ENCODE results near the gene NUDT5. TPM values are rescaled to one million over a fixed set of nuclear protein-coding genes. Genes with fewer than 3 reads are reported as not detected.

Gene NUDT5
- total RNA-seq, 1 experiment from 2014 or later: 117 TPM

GRCh38 chr10:12180221-12180974, 15.3 kb downstream of the NUDT5 start:
- Histone ChIP-seq H3K79me2 (ENCODE audit: insufficient read depth, low read length) (no peaks in the 10 kb centered on the region), H2AK5ac (ENCODE audit: insufficient read length, low read length) (no peak overlapping the region), H3T11ph (ENCODE audit: low read length) (no peak overlapping the region), H4K8ac (replicated peaks; ENCODE audit: insufficient read length, low read depth, low read length) (no peak overlapping the region), H3K56ac (ENCODE audit: insufficient read length, low read depth, low read length) (no peak overlapping the region), H3K23me2 (ENCODE audit: insufficient read length, low read depth, low read length, poor library complexity, severe bottlenecking) (no peaks in the 10 kb centered on the region), H3K4ac (ENCODE audit: low read depth, low read length) (no peak overlapping the region), H3K18ac (ENCODE audit: insufficient read length, low read depth, low read length) (no peak overlapping the region), H3K14ac (ENCODE audit: insufficient read depth, low read length) (no peak overlapping the region), H2BK15ac (ENCODE audit: low read depth, low read length) (no peak overlapping the region), H3K27ac (ENCODE audit: insufficient read length, low read depth, low read length) (peak overlapping the region; percentile 14), H3K27me3 (ENCODE audit: insufficient read depth, low read length) (no peaks in the 10 kb centered on the region), H3K4me1 (ENCODE audit: insufficient read depth, low read length) (peaks cover 9% of the 10 kb centered on the region; the same call in 1 of the 2 replicates), H4K5ac (ENCODE audit: insufficient read length, low read depth, low read length) (no peak overlapping the region), H2BK20ac (ENCODE audit: low read depth, low read length, poor library complexity, severe bottlenecking) (no peak overlapping the region), H2AFZ (ENCODE audit: low read length) (no peak overlapping the region), H4K91ac (ENCODE audit: insufficient read length, low read depth, low read length) (no peak overlapping the region), H3K79me1 (ENCODE audit: insufficient read depth, low read depth, low read length, poor library complexity, severe bottlenecking) (no peaks in the 10 kb centered on the region), H4K20me1 (ENCODE audit: control insufficient read depth, insufficient read depth, insufficient read length) (no peaks in the 10 kb centered on the region), H2BK5ac (ENCODE audit: insufficient read length, low read length) (no peak overlapping the region), H3K9me3 (ENCODE audit: control insufficient read depth, low read depth, low read length) (no peaks in the 10 kb centered on the region), H2BK120ac (ENCODE audit: low read depth, low read length, poor library complexity, severe bottlenecking) (no peak overlapping the region), H3K23ac (ENCODE audit: insufficient read length, low read depth, low read length) (no peak overlapping the region), H2BK12ac (ENCODE audit: insufficient read length, low read depth, low read length) (no peak overlapping the region), H3K9ac (ENCODE audit: extremely low read depth, insufficient read length, low read length) (no peak overlapping the region), H3K4me2 (ENCODE audit: insufficient read depth, insufficient read length, low read length) (no peak overlapping the region)
- Mint-ChIP-seq H3K27ac (peak overlapping the region; percentile 28 to 95 (median 57); a peak in 6 of 7 replicates), H3K9me3 (no peaks in the 10 kb centered on the region), H3K4me1 (peaks cover 23 to 27% of the 10 kb centered on the region in 2 experiments), H3K27me3 (ENCODE audit: low read depth) (no peaks in the 10 kb centered on the region; the same call in 1 of the 2 replicates), H3K4me3 (no peak overlapping the region; a peak in 1 of 5 replicates), H3K36me3 (ENCODE audit: insufficient read depth in 1 of 3, low read depth in 3 of 3) (peaks cover 12 to 62% (median 34%) of the 10 kb centered on the region in 3 experiments)
- peak; percentile 36; the same call in 2 of the 3 replicates for TF ChIP-seq CTCF (conservative IDR thresholded peaks at IDR 0.05)
- no CpG with 5 or more reads among the region's 9 CpGs for WGBS (ENCODE audit: extremely low coverage, insufficient read length, low lambda C conversion rate)
- DNase-seq: peak; percentile 45

Data from H9 (cell line).